ENCODE results near the gene HOXC6.

HOXC6 gene

DNA sequence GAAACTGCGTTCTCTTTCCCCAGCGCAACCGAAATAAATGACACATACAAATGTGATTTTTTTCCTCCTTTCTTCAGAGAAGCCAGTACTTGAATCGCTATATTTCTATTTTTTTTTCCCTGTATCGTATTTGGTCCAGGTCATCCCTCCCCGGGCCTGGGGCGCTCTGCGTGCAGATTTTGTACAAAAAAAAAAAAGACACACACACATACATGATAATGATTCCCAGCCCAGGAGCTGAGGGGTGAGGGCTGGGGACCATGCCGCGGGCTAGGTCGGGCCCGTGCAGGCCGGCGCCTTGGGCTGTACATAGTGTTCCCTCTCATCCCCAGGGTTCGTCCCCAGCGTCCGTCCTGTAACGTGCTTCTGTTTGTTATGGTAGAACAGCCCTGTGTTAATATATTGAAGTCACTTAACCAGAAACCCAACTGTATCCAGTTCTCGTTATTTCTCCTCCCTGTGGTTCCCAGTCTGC lies 25.3 kb upstream of the HOXC6 start:
- no peak for DNase-seq

DNA sequence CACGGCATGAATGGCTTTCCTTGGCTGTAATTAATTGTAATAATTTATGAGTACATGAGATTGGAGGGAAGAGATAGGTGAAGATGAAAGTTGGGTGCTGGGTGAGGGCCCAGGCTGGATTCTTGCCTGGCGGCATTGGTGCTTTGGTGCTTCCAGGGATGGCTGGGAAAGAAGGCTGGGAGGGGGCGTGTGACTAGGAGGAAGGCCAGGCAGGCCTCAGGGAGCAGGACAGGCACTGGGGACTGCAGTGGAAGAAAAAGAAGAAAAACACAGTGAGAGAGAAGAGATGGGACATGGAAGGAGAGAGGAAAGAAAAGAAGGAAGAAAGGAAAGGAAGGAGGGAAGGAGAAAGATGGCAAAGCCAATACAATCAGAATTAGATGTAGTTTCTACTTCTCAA lies 24.6 kb upstream of the HOXC6 start:
- no peak for DNase-seq

DNA sequence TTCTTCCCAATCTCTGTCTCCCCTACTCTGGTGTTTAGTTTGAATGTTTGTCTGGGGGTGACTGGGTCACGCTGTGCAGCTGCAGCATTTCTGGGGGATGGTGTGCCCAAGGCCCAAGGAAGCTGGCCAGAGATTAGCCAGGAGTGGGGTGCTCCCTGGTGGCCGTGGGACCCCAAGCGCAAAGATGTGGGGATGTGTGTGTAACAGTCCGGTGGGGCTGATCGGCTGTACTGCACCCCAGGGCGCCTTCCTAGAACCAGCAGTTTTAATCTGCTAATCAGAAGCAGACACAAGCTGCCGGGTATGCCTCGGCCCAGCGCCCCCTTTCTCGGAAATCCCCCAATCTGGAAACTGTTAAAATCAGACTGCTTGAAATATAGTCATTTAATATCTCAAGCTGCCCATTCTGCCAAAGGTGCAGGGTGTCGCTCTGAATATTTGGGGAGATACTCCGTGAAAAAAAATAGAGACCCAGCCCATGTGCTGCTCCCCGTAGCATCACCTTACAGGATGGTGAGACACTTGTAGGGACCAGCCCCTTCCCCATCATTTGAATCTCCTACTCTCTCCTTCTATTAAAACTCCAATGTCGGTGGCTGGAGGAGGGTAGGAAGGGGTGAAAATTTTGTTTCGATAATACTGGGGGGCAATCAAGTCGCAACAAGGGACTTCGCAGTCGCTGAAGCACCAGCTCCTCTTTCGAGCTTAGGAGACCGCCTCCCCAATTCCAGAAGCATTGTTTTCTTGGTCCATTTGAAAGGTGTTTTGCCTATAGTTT lies 24.0 kb upstream of the HOXC6 start:
- no peak for DNase-seq

DNA sequence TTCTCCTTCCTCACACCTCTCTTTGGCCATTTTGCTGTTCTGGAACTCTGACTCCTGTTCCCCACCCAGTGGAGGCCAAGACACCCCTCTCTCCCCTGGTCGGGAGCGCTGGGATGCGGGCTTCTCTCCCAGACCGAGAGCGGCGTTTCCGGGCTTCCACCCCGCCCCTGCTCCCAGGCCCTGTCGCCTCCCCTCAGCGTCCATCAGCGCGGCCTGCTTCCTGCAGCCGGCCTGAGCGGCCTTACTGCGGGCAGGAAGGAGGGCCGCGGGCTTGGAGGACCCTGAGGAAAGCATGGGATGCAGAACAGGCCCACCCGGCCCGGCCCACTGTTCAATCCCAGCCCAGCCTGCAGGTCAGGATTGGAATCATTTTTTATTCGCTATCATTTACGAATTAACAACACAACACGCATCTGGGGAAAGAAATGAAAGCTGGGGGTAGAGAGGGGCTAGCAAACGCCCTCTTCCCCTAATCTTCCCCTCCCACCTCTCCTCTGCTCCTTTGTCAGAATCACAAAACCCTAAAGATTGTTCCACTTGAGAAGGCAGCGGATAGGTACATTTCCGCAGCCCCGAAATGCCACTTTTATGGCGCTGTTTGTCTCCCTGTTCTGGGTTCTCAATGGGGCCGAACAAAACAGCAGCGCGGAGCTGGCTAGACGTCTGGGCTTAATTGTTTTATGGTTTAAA lies 23.3 kb upstream of the HOXC6 start:
- no peak for DNase-seq

DNA sequence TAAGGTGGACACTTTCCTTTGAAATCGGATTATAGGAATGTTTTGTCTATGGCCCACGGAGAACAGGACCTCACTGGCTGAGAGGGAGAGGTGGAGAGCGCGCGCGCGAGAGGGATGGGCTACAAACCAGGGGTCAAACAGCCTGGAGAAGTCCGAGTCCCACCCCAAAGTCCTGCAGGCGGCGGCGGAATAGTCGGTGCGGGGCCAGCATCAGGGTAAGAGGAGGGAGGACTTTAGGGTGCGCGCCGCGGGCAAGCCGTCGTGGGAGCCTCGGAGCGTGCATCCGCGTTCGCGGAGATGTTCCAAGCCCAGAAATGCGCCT lies 22.7 kb upstream of the HOXC6 start:
- DNase-seq: no peak

DNA sequence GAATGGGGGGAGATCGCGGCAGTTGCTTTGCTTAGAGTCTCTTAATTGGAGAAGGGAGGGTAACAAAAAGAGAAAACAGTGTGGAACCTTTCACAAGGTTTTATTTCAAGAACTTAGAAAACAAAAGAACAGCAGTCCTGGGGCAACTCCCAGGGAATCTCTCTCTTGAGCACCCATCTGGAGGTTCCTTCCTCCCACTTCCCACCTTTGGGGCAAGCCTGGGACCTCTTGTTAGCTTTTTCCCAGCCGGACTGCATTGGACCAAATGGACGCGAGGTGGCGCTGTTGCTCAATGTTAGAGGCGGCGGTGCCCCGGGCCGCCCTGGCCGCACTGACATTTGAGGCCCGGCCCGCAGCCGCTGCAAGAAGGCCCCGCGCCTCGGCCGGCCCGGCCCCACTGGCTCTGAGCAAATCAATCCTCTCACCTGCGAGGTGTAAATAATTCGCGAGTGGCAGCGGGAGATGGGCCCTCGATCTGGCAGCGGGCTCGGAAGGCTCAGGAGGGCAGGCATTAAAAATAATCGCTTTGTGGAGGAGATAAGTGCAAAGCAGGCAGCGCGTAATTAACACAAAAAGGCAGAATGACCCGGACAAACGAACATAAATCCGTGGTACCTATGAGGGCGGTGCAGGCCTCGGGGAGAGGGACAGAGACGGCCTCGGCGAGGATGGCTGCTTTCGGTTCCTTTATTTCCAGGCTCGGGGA lies 22.2 kb upstream of the HOXC6 start:
- peak; percentile 81 for DNase-seq

DNA sequence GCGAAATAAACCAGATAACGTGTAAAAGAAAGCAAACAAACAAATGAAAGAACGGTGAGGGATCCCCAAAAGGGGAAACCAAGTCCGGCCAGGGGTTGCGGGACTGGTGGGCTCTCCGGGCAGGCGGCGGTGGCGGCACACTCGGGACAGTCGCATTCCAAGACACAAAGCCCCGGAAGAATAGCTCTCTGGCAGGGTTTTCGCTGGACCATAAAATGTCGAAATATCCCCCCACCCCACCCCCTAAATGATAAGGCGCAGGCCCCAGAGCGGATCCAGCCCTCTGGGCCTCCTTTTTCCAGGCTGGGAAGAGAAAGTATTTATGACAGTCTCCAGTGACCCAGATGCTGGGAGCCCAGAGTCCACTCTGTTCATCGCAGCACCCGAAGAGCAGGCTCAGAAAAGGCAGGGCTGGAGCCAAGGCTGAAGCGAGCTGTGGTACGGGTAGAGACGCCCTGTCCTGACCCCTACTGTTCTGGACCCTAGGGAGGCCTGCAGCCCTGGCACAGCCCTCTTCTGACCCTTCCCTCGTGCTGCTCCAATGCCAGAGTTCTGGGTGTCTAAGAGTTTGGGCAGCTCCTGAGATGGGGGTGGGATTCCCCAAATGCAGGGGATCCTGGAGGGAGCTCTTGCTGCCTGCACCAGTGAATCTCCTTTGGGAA lies 21.6 kb upstream of the HOXC6 start:
- no peak for DNase-seq

DNA sequence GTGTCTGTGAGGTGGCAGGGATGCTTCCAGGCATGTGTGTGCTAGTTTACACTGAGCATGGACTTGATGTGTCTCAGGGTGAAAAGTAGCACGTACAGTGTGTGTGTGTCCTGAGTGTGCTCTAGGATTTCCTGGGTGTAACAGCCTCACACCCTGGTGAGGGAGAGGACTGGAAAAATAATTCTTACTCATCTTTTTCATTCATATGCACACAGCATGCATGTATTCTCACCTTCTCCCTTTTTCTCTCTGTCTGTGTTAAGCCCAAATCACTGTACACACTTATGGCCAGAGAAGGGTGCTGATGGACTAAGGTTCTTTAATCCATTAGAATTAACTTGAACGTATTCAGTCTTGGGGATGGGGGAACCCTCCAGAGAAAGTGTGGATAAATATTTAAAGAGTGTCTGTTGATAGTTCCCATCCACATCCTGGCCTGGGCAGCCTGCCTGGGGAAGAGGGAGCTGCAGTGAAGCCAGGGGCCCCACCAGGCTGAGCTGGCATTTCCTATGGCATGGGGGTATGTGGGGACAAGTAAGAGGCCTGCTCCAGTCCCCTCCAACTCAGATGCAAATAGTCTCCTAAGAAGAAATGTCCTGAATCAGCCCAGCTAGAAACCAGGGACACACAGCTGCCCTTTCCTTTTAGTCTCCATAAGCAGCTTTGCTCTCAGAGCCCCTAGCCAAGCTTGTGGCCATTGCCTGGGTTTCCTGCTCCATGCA lies 20.5 kb upstream of the HOXC6 start:
- no peak for DNase-seq

DNA sequence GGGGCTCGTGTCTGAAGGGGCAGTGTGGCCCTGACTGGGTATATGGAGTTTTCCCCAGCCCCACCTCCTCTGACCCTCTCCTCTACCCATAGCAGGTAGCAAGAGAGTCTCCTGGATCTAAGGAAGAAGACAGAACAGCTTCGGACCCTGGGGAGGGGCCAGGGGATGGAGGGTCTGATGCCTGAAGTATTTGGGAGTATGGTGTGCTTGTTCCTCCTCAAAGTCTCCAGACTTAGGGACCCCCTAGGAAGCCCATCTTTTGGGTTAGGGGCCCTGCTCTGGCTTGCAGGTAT lies 20.0 kb upstream of the HOXC6 start:
- no peak for DNase-seq

DNA sequence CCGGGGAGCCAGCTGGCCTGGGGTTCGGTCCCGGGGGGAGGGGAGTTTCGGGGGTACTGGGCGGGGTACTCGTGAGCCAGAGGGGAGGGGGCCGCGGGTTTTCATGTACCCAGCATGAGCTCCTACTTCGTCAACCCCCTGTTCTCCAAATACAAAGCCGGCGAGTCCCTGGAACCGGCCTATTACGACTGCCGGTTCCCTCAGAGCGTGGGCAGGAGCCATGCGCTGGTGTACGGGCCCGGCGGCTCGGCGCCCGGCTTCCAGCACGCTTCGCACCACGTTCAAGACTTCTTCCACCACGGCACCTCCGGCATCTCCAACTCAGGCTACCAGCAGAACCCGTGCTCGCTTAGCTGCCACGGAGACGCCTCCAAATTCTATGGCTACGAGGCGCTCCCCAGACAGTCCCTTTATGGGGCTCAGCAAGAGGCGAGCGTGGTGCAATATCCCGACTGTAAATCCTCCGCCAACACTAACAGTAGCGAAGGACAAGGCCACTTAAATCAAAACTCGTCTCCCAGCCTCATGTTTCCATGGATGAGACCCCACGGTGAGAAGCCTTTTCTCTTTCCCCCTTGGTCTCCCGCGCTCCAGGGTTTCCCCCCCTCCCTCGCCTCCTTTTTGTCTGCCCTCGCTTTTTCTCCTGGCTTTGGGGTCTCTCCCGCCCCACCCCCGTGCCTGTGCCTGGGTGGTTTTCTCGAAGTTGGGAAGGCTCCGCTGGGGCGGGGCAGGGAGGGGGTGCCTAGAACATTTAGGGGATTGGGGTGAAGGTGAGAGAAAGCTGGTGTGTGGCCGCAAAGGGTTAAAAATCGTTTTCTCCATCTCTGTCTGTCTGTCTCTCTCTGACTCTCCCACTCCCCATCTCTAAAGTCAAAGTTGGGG lies 18.8 kb upstream of the HOXC6 start:
- DNase-seq: no peak

DNA sequence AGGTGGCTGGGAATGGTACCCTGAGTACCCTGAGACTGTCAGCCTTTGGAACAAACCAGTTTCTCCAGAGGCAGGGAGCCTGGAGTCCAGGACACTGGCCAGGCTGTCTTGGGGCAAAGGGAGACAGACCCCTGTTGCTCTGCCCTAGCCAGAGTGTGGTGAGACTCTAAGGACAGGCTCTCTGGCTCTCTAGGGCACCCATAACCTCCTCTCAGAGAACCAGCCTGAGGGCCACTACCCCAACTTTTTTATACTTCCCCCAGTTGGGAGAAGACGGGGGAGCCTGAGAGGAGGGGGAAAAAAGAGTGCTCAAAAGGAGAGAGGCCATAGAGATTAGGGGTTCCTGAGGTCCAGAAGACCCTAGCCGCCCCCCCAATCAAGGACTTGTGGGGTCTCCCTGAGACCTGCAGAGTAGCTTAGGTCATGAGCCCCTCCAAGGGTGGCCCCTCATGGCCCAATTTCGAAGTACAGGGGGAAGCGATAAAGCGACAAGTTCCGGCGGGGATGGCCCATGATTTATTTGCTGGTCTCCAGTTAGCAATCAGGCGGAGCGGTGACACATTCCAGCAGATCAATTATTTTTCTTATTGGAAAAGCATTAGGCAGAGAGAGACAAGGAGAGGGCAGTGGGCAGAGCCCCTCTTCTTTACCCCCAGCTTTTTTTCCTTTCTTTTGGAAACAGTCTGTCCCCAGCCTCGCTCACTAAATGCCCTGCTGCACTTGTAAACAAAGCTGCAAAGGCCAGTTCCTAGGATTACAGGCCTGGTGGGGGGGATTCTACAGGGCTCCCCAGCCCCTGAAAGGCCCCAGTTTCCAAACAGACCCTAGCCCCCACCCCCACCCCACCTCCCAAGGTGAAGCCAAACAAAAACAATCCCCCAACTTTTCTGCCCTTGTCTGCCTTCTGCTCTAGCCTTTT lies 17.9 kb upstream of the HOXC6 start:
- no peak for DNase-seq

DNA sequence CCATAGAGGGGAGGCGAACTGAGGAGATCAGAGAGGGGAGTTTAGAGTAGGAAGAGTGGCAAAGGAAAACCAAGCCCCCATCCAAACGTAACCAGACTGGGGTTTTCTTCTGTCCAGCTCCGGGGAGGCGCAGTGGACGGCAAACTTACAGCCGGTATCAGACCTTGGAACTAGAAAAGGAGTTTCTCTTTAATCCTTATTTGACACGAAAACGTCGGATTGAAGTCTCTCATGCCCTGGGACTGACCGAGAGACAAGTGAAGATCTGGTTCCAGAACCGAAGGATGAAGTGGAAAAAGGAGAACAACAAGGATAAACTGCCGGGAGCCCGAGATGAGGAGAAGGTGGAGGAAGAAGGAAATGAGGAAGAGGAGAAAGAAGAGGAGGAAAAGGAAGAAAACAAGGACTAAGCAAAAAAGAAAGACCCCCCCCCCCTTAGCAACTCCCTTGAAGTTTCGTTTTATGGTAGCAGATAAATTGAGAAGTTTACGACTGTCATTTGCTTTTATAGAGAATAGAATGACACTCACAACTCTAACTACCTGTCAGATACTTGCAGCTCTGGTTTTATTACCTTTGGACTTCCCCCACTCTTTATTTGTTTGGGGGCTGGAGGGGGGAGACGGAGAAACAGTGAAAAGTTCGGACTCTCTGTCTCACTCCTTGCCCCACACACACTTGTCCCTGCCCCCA lies 17.1 kb upstream of the HOXC6 start:
- no peak for DNase-seq

DNA sequence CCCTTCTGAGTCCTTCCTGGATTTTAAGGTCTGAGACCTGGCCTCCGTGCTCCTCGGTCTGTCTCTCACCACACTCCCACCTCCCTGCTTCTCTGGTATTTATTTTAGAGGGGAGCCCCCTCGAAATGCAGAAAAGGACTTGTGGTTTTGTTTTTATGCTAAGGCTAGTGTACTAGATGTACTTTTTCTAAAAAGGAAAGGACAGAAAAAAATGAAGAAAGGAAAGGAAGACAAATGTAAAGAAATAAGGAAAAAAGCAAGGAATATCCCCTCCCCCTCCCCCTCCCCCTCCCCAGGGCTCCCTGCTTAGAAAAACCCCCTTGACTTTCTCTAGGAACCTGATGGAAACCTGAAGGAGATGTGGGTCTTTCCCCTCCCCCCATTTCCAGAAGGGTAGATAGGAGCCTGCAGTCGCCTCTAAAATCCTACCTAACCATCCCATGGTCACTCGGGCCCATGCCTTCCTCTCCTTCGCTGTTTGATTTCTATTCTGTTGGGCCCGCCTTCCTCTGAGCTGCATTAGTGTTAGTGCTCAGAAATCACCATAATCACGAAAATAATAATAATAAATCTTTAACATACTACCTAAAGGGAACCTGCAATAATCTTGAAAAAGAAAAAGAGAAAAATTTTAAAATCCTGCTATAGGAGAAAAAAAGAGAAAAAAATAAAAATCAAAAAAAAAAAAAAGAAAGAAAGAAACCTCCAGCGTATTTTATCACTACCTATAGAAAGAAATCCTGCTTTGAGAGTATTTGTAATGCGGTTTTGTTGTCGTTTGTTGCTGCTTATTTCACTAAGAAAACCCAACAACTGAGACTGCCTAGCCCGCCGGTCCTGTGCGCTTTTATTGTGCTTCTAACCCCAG lies 16.3 kb upstream of the HOXC6 start:
- DNase-seq: no peak

DNA sequence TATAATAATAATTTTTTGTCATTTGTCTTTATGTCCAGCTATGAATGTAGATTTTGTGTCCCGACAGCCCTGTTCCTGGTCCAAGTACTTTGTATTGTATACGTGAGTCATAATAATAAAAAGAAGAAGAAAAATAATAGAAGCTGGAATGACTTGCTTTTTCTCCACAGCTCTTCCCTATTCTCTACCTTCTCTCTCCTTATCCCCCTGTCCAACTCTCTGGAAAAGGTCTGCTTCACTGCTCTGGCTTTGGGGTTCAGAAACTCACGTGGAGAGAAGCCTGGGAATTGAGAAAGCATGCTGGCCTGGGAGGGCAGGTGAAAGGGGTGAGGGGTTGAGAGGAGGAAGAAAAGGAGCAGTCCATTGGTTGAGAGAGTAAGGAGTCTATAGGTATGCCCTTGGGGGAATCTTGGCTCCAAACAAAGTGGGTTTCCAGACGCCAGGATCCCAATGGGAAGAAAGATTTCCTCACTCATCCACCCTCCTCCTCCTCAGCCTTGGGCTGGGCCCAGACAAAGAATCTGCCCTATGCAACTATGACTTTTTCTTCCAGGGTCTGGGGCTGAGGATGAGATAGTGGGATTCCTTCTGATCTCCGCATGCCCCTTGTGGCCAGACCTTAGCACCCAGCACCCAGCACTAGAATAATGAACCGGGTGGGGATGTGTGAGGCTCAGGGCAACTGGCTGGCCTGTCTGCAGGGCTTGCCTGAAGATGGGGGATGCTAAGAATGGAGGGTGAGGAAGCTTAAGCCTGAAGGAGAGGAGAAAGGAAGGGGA lies 15.4 kb upstream of the HOXC6 start:
- no peak for DNase-seq

DNA sequence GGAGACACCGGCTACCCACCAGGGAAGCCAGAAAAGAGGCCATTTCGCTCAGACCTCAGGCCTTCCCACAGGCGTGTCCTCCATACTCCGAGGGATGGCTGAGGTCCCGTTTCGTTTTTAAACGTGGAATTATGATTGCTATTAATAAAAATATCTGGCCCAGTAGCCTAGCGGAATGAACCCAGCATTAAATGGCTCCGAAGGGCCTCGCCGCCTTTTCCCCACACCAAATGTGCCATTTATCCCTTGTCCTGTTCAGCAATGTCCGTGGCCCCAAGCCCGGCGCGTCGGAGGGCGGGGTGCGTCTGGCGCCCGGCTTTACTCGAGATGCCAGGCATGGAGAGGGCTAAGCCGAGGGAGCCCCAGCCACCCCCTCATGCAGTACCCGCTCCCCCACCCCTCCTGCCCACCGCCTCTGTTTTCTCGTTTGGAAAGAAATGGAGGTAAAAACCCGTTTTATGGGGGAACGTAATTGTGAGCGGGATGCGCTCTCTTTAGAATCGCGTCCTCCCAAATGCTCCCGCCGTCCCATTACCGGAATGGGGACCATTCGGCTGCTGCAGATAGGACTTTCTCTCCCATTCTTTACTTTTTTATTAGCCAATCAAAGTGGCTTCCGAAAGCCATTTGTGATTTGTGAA lies 13.7 kb upstream of the HOXC6 start:
- DNase-seq: no peak

DNA sequence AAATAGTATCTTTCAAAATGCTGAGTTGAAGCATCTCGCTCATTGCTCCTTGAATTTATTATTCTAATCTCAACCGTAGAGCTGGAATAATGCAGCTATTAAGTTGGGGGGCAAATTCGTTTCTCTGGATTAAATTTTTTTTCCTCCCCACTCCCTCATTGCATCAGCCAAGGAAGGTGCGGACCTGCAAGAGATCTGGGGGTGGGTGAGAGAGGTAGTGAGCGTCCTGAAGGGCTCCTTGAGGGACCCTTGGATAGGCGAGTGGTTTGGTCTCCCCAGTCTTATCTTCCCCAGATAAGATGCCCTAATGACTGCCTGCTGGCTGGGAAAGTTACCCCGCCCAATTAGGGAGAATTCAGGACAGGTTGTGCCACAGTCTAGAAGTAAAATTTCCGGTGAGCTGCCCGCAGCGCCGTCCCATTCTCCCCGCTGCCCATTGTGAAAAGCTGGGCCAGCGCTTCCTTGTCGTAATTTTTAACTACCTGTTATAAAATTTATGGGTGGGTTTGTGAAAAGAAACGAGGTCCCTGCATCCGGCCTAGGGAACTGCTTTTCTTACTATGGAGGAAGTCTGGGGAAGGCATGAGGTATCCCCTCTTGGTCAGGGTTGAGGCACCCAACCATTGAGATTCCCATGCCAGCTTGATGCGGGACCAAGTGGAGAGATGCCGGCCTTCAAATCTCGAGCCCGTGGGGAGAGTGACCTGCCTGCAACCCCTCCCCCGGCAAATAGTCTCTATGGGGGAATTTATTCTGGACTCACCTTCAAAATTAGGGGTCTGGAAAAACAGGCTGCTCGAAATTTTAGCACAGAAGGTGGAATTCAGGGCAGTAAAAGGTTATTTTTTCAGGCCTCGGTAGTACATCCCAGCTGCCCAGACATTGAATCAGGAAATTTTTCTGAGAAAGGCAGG lies 13.0 kb upstream of the HOXC6 start:
- no peak for DNase-seq

DNA sequence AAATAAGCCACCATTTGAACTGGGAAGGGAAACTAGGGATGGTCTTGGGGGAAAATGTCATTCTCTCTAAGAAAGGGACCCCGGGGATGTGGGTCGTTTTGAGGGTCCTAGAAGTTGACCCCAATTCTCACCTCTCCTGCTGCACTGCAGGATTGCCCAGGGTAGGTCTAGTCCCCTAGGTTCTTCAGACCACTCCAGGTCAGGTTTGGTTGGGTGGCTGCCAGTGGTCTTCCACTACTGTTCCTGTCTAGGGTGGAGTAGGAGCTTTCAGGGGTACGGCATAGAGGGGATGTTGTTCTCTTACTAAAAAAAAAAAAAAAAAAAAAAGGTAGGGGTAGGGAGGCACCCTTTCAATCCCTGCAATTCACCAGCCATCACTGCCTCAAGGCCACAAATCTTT lies 12.2 kb upstream of the HOXC6 start:
- no peak for DNase-seq
